Fibroblast of villous mesenchyme (primary cell): ENCODE data around the gene SFPQ. TPM values are rescaled to one million over a fixed set of nuclear protein-coding genes. Genes with fewer than 3 reads are reported as not detected.
"Not testable (repeated sequence)": the region's sequence is repeated elsewhere in the genome, so short reads cannot be mapped to it uniquely, and the experiment has no call there.

ENCODE experiments used
- DNase-seq: peaks from one replicate; pipeline ENCODE4 v3.0.0-alpha.2; 2010; ENCODE audit warnings: low read depth
- H3K4me3 ChIP-seq: 2 replicates; pipeline ENCODE4 v1.5.1; 2011; ENCODE audit warnings: low read depth, mild to moderate bottlenecking, low read length
- CTCF ChIP-seq: IDR thresholded peaks from 2 replicates; pipeline ENCODE4 v1.5.1; 2012; ENCODE audit warnings: low read depth, mild to moderate bottlenecking, low read length; ENCODE audit not compliant: insufficient read depth
- small RNA-seq: library from RNA; depleted of rRNA; stranded (forward); fragments of <200 nt; gene quantifications from one replicate; pipeline ENCODE3, GENCODE V24; 2012
- total RNA-seq: library from RNA; depleted of rRNA; stranded (reverse); fragments of >200 nt; gene quantifications from 2 replicates; pipeline ENCODE4 v1.2.3, GENCODE V29; 2012

SFPQ gene
- total RNA-seq, 1 donor: 235 TPM

GRCh38 chr1:35143737-35144508 is 49.0 kb downstream of the SFPQ start:
- DNase-seq: no peak
- TF ChIP-seq CTCF: no peak
- H3K4me3 ChIP-seq: no peak overlapping the region

GRCh38 chr1:35142728-35143127 is 50.2 kb downstream of the SFPQ start:
- H3K4me3 ChIP-seq, DNase-seq: not testable (repeated sequence)

- H3K4me3 ChIP-seq: not testable (repeated sequence)
- peak; percentile 38 for DNase-seq
Observed at GRCh38 chr1:35142294-35142693, 50.7 kb downstream of the SFPQ start.

- not testable (repeated sequence) for H3K4me3 ChIP-seq, DNase-seq
Observed at GRCh38 chr1:35137590-35137989, 55.4 kb downstream of the SFPQ start.

- no peak overlapping the region for H3K4me3 ChIP-seq
- no peak for DNase-seq
- TF ChIP-seq CTCF: no peak
Observed at GRCh38 chr1:35136780-35137179, 56.2 kb downstream of the SFPQ start.

Small RNA genes lying within 50 kb of the gene (small RNA-seq; reads per million reads assigned to genes)
- not detected for gene RF00019

Other genes with a start within 250 kb of the SFPQ start
- 15.8 and 21.6 TPM in 2 replicates for gene TMEM35B, start 207.8 kb downstream of the SFPQ start, total RNA-seq
- gene ZMYM6, start 161.2 kb downstream of the SFPQ start, total RNA-seq: 24.8 and 30.2 TPM in 2 replicates
- gene ZMYM1, start 113.8 kb downstream of the SFPQ start, total RNA-seq: 11.6 and 30.2 TPM in 2 replicates
- gene ZMYM4, start 75.6 kb upstream of the SFPQ start, total RNA-seq: 42.8 and 59.6 TPM in 2 replicates